Activated naive CD4-positive, alpha-beta T cell treated with anti-CD3 and anti-CD28 coated beads, Interleukin-2, amount 50 U/mL, for 24 hours (primary cell): ENCODE measurements around the gene POLA2.
"Not testable (repeated sequence)": the region's sequence is repeated elsewhere in the genome, so short reads cannot be mapped to it uniquely, and the experiment has no call there.

Experiments
- H3K27ac Mint-ChIP-seq: one replicate; pipeline ENCODE4 v1.8.0; 2021; ENCODE audit warnings: mild to moderate bottlenecking, mixed read lengths
- H3K27me3 Mint-ChIP-seq: one replicate; pipeline ENCODE4 v1.8.0; 2021; ENCODE audit warnings: mixed read lengths
- H3K36me3 Mint-ChIP-seq: one replicate; pipeline ENCODE4 v1.8.0; 2021; ENCODE audit warnings: mixed read lengths
- H3K4me1 Mint-ChIP-seq: one replicate; pipeline ENCODE4 v1.8.0; 2021; ENCODE audit warnings: mixed read lengths
- H3K4me3 Mint-ChIP-seq: one replicate; pipeline ENCODE4 v1.8.0; 2021; ENCODE audit warnings: mild to moderate bottlenecking, mixed read lengths
- H3K9me3 Mint-ChIP-seq: one replicate; pipeline ENCODE4 v1.8.0; 2021; ENCODE audit warnings: mixed read lengths

The POLA2 gene

GRCh38 chr11:65226103-65226442 is 35.7 kb upstream of the POLA2 start:
- Mint-ChIP-seq H3K4me1 (peaks cover 9% of the 10 kb centered on the region), H3K27me3 (peaks cover 10% of the 10 kb centered on the region), H3K36me3 (peaks cover 2% of the 10 kb centered on the region), H3K9me3 (no peaks in the 10 kb centered on the region), H3K27ac (no peak overlapping the region), H3K4me3 (peak overlapping the region; percentile 80)

DNA sequence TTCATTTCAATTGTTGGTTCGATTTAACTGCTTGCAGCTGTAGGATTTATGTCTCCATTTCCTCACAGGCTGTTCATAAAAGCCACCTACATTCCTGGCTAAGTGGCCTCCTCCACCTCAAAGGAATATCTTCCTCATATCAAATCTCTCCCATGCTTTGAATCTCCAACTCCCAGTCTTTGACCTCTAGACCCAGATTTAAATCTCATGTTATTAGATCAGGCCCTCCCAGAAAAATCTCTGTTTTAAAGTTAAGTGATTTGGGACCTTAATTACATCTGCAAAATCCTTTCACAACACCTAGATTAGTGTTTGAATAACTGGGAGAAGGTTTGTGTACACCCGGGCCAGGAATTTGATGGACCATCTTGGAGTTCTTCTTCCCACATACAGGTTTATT is 33.9 kb upstream of the POLA2 start:
- peaks cover 9% of the 10 kb centered on the region for H3K4me1 Mint-ChIP-seq
- H3K27ac Mint-ChIP-seq = no peak overlapping the region
- no peaks in the 10 kb centered on the region for H3K9me3 Mint-ChIP-seq
- H3K36me3 Mint-ChIP-seq = peaks cover 2% of the 10 kb centered on the region
- H3K27me3 Mint-ChIP-seq = peaks cover 11% of the 10 kb centered on the region
- no peak overlapping the region for H3K4me3 Mint-ChIP-seq

DNA sequence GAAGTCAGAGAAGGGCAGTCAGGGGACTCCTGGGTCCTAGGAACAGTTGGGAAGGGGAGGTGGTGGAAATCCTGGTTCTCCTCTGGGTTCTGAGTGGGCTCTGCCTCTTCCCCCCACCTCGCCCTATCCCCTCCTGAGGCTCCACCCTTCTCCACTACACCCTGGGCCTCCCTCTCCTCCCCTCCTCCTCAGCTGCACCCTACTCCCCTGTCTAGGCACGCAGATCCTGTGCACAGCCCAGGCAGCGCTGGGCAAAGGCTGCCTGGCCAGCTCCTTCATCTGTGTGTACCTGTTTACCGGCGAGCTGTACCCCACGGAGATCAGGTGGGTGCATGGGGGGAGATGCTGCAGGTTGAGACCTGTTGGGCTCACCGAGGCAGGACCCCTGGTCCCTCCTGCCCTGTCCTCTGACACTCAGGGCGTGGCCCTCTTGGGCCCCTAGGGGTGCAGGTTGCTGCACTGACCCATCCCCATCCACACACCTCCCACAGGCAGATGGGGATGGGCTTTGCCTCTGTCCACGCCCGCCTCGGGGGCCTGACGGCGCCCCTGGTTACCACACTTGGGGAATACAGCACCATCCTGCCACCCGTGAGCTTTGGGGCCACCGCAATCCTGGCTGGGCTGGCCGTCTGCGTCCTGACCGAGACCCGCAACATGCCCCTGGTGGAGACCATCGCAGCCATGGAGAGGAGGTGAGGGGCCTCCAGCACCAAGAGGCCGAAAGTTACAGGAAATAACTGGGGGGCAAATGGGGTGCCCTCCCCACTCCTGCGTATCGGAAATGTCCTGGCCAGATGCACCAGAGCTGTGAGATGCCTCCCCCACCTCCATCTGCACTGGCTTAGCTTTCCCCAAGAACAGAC is 25.3 kb upstream of the POLA2 start:
- no peak overlapping the region for H3K27ac Mint-ChIP-seq
- no peaks in the 10 kb centered on the region for H3K36me3 Mint-ChIP-seq
- no peaks in the 10 kb centered on the region for H3K9me3 Mint-ChIP-seq
- H3K4me1 Mint-ChIP-seq = no peaks in the 10 kb centered on the region
- H3K27me3 Mint-ChIP-seq = no peaks in the 10 kb centered on the region
- no peak overlapping the region for H3K4me3 Mint-ChIP-seq

DNA sequence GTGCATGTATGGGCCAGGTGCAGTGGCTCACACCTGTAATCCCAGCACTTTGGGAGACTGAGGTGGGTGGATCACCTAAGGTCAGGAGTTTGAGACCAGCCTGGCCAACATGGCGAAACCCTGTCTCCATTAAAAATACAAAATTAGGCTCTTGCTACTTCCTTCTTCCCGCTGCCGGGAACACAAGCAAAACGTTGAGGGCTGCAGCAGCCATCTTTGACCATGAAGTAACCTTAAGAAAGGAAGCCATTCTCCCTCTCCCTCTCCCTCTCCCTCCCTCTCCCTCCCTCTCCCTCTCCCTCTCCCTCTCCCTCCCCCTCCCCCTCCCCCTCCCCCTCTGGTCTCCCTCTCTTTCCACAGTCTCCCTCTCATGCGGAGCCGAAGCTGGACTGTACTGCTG is 23.5 kb upstream of the POLA2 start:
- H3K4me3 Mint-ChIP-seq, H3K36me3 Mint-ChIP-seq: not testable (repeated sequence)

GRCh38 chr11:65241134-65241533 is 20.6 kb upstream of the POLA2 start:
- Mint-ChIP-seq H3K27ac (no peak overlapping the region), H3K4me1 (no peaks in the 10 kb centered on the region), H3K36me3 (no peaks in the 10 kb centered on the region), H3K9me3 (no peaks in the 10 kb centered on the region), H3K4me3 (no peak overlapping the region), H3K27me3 (no peaks in the 10 kb centered on the region)

More for the DNA sequence above, 23.5 kb upstream of the POLA2 start:
- H3K27me3 Mint-ChIP-seq, H3K9me3 Mint-ChIP-seq, H3K4me1 Mint-ChIP-seq, H3K27ac Mint-ChIP-seq: not testable (repeated sequence)

- H3K4me3 Mint-ChIP-seq = no peak overlapping the region
- H3K27ac Mint-ChIP-seq = no peak overlapping the region
- H3K36me3 Mint-ChIP-seq = no peaks in the 10 kb centered on the region
- no peaks in the 10 kb centered on the region for H3K27me3 Mint-ChIP-seq
- no peaks in the 10 kb centered on the region for H3K4me1 Mint-ChIP-seq
- no peaks in the 10 kb centered on the region for H3K9me3 Mint-ChIP-seq
Measured at GRCh38 chr11:65241692-65242091, 20.1 kb upstream of the POLA2 start.

DNA sequence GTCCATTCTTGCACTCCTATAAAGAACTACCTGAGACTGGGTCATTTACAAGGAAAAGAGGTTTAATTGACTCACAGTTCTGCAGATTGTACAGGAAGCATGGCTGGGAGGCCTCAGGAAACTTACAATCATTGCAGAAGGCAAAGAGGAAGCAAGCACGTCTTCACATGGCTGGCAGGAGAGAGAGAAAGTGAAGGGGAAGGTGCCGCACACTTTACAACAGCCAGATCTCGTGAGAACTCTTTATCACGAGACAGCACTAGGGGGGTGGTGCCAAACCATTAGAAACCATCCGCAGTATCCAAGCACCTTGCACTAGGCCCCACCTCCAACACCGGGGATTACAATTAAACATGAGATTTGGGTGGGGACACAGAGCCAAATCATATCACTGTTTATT is 19.4 kb upstream of the POLA2 start:
- no peaks in the 10 kb centered on the region for H3K27me3 Mint-ChIP-seq
- H3K9me3 Mint-ChIP-seq = no peaks in the 10 kb centered on the region
- no peaks in the 10 kb centered on the region for H3K4me1 Mint-ChIP-seq
- no peak overlapping the region for H3K27ac Mint-ChIP-seq
- H3K4me3 Mint-ChIP-seq = no peak overlapping the region
- no peaks in the 10 kb centered on the region for H3K36me3 Mint-ChIP-seq

GRCh38 chr11:65243797-65244196 is 18.0 kb upstream of the POLA2 start:
- Mint-ChIP-seq H3K4me3 (no peak overlapping the region), H3K36me3 (no peaks in the 10 kb centered on the region), H3K27ac (no peak overlapping the region), H3K27me3 (no peaks in the 10 kb centered on the region), H3K4me1 (no peaks in the 10 kb centered on the region), H3K9me3 (no peaks in the 10 kb centered on the region)

DNA sequence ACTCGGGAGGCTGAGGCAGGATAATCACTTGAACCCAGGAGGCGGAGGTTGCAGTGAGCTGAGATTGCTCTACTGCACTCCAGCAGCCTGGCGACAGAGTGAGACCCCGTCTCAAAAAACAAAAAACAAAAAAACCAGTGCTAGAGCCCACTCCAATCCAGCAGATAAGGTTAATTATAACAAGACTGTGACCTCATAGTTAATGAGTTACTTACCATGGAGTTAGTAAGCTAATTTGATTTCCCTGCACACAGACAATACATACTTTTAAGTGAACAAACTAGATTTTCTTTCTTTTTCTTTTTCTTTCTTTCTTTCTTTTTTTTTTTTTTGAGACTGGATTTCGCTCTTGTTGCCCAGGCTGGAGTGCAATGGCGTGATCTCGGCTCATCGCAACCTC is 16.7 kb upstream of the POLA2 start:
- H3K4me1 Mint-ChIP-seq, H3K36me3 Mint-ChIP-seq, H3K27me3 Mint-ChIP-seq, H3K27ac Mint-ChIP-seq, H3K9me3 Mint-ChIP-seq, H3K4me3 Mint-ChIP-seq: not testable (repeated sequence)

- Mint-ChIP-seq H3K4me3 (no peak overlapping the region), H3K36me3 (no peaks in the 10 kb centered on the region), H3K27me3 (no peaks in the 10 kb centered on the region), H3K4me1 (no peaks in the 10 kb centered on the region), H3K27ac (no peak overlapping the region), H3K9me3 (no peaks in the 10 kb centered on the region)
Measured at GRCh38 chr11:65246506-65246905, 15.3 kb upstream of the POLA2 start.

GRCh38 chr11:65248184-65248710 is 13.5 kb upstream of the POLA2 start:
- not testable (repeated sequence) for H3K4me3 Mint-ChIP-seq, H3K27ac Mint-ChIP-seq, H3K36me3 Mint-ChIP-seq, H3K27me3 Mint-ChIP-seq, H3K9me3 Mint-ChIP-seq, H3K4me1 Mint-ChIP-seq

DNA sequence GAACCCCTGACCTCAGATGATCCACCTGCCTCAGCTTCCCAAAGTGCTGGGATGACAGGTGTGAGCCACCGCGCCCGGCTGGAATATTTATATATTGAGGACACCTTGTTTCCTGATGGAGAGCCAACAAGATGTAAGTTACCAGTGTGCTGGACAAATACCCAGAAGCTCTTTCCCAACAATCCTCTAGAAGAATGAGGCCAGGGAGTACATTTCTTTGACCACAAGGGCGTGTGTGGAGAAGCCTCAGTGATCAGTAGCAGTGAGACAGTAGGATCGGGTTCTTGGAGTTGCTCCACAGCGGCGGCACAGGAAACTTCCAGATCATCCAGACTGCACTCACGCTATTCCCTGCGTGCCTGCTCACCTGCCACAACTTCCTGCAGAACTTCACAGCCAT is 10.3 kb upstream of the POLA2 start:
- no peaks in the 10 kb centered on the region for H3K27me3 Mint-ChIP-seq
- H3K27ac Mint-ChIP-seq = no peak overlapping the region
- H3K9me3 Mint-ChIP-seq = no peaks in the 10 kb centered on the region
- no peaks in the 10 kb centered on the region for H3K4me1 Mint-ChIP-seq
- no peaks in the 10 kb centered on the region for H3K36me3 Mint-ChIP-seq
- H3K4me3 Mint-ChIP-seq = no peak overlapping the region

GRCh38 chr11:65254724-65255123 is 7.0 kb upstream of the POLA2 start:
- H3K4me1 Mint-ChIP-seq = peaks cover 7% of the 10 kb centered on the region
- H3K4me3 Mint-ChIP-seq = no peak overlapping the region
- no peaks in the 10 kb centered on the region for H3K36me3 Mint-ChIP-seq
- H3K9me3 Mint-ChIP-seq = no peaks in the 10 kb centered on the region
- H3K27me3 Mint-ChIP-seq = no peaks in the 10 kb centered on the region
- H3K27ac Mint-ChIP-seq = no peak overlapping the region

DNA sequence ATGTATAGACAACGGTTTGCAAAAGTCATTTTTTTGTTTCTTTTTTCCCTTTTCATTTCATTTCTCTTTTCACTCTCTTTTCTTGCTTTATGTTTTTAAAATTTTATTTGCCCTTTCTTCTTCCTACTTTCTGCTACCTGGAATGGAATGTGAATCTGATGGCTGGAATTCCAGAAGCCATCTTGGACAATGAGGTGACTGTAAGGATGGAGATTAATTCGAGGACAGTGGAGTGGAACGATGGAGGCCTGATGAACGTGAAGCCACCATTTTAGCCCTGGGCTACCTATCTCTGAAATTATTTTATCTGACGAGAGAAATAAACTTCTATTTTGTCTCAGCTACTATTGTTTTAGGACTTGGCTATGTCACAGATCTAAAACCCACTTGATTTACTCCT is 2.8 kb upstream of the POLA2 start:
- Mint-ChIP-seq H3K27ac (no peak overlapping the region), H3K27me3 (no peaks in the 10 kb centered on the region), H3K4me3 (no peak overlapping the region), H3K4me1 (peaks cover 26% of the 10 kb centered on the region), H3K36me3 (no peaks in the 10 kb centered on the region), H3K9me3 (no peaks in the 10 kb centered on the region)

DNA sequence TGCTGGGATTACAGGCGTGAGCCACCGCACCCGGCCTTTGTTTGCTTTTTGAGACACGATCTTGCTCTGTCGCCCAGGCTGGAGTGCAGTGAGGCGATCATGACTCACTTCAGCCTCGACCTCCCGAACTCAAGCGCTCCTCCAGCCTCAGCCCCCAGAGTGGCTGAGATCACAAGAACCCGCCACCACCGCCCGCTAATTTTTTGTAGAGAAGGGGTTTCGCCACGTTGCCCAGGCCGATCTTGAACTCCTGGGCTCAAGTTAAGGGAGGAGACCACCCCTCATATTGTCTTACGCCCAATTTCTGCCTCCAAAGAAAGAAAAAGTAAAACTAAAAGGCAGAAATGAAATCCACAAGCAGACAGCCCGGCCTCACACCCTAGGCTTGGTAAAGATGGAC is 1.5 kb upstream of the POLA2 start:
- Mint-ChIP-seq H3K36me3 (peaks cover 4% of the 10 kb centered on the region), H3K9me3 (no peaks in the 10 kb centered on the region), H3K4me3 (no peak overlapping the region), H3K4me1 (peaks cover 36% of the 10 kb centered on the region), H3K27ac (peak overlapping the region; percentile 65), H3K27me3 (no peaks in the 10 kb centered on the region)

GRCh38 chr11:65260756-65261590 is 789 bp upstream of the POLA2 start:
- no peaks in the 10 kb centered on the region for H3K27me3 Mint-ChIP-seq
- H3K36me3 Mint-ChIP-seq = peaks cover 5% of the 10 kb centered on the region
- peak overlapping the region; percentile 95 for H3K4me3 Mint-ChIP-seq
- H3K9me3 Mint-ChIP-seq = no peaks in the 10 kb centered on the region
- H3K4me1 Mint-ChIP-seq = peaks cover 41% of the 10 kb centered on the region
- peak overlapping the region; percentile 99 for H3K27ac Mint-ChIP-seq
